Neural cell (in vitro differentiated cells): ENCODE results near the gene SMNDC1. TPM values are rescaled to one million over a fixed set of nuclear protein-coding genes. Genes with fewer than 3 reads are reported as not detected.

Experiments
- H2AFZ ChIP-seq: fragments of 200-600, 300-800 bp; sonication (generic), shearing (Covaris generic); 2 replicates; pipeline ENCODE4 v1.6.0; 2014; ENCODE audit warnings: low read depth, mild to moderate bottlenecking, antibody characterized with exemption, low read length, moderate library complexity
- H3F3A ChIP-seq: fragments of 200-600 bp; shearing (Covaris generic); 2 replicates; pipeline ENCODE4 v1.6.1; 2016; ENCODE audit warnings: mild to moderate bottlenecking, moderate library complexity, mixed read lengths, antibody characterized with exemption, low read length; ENCODE audit not compliant: insufficient read depth, poor library complexity, severe bottlenecking
- H3K27ac ChIP-seq: fragments of 200-600, 300-800 bp; sonication (generic), shearing (Covaris generic); 2 replicates; pipeline ENCODE4 v1.5.1; 2014; ENCODE audit warnings: mild to moderate bottlenecking, low read length, moderate library complexity
- H3K27me3 ChIP-seq: fragments of 300-800, 200-600 bp; sonication (generic), shearing (Covaris generic); 2 replicates; pipeline ENCODE4 v1.6.0; 2014; ENCODE audit warnings: mild to moderate bottlenecking, low read depth, low read length, moderate library complexity; ENCODE audit not compliant: insufficient read depth
- H3K36me3 ChIP-seq: fragments of 300-800, 200-600 bp; sonication (generic), shearing (Covaris generic); 2 replicates; pipeline ENCODE4 v1.5.1; 2014; ENCODE audit warnings: mild to moderate bottlenecking, antibody characterized with exemption, low read length, moderate library complexity; ENCODE audit not compliant: insufficient read depth
- H3K4me2 ChIP-seq: fragments of 300-800, 200-600 bp; sonication (generic), shearing (Covaris generic); 2 replicates; pipeline ENCODE4 v1.6.0; 2014; ENCODE audit warnings: mild to moderate bottlenecking, low read length
- H3K4me3 ChIP-seq: fragments of 300-800, 200-600 bp; sonication (generic), shearing (Covaris generic); 2 replicates; pipeline ENCODE4 v1.5.1; 2014; ENCODE audit warnings: mild to moderate bottlenecking, low read length, moderate library complexity
- H3K79me2 ChIP-seq: fragments of 200-600 bp; shearing (Covaris generic); replicated peaks from 2 replicates; pipeline ENCODE4 v1.6.0; 2014; ENCODE audit warnings: mild to moderate bottlenecking, low read length, moderate library complexity; ENCODE audit not compliant: insufficient read depth
- H3K9ac ChIP-seq: fragments of 300-800, 200-600 bp; sonication (generic), shearing (Covaris generic); 2 replicates; pipeline ENCODE4 v1.6.1; 2016; ENCODE audit warnings: mild to moderate bottlenecking, low read length, mixed read lengths
- H3K9me2 ChIP-seq: fragments of 200-600 bp; shearing (Covaris generic); 2 replicates; pipeline ENCODE4 v1.6.1; 2016; ENCODE audit warnings: mild to moderate bottlenecking, low read length, mixed read lengths; ENCODE audit not compliant: insufficient read depth
- H3K9me3 ChIP-seq: fragments of 200-600, 300-800 bp; sonication (generic), shearing (Covaris generic); 2 replicates; pipeline ENCODE4 v1.6.1; 2016; ENCODE audit warnings: mild to moderate bottlenecking, mixed run types, low read length, moderate library complexity, mixed read lengths
- H4K20me1 ChIP-seq: fragments of 200-600 bp; shearing (Covaris generic); 2 replicates; pipeline ENCODE4 v1.6.1; 2016; ENCODE audit warnings: mild to moderate bottlenecking, mixed run types; ENCODE audit not compliant: insufficient read depth
- EP300 ChIP-seq: fragments of 450-650 bp; conservative IDR thresholded peaks from 2 replicates; pipeline ENCODE4 v1.6.1; 2014; ENCODE audit warnings: antibody characterized with exemption, mild to moderate bottlenecking, moderate library complexity; ENCODE audit not compliant: poor library complexity, severe bottlenecking
- EZH2 ChIP-seq: fragments of 200-600, 300-800 bp; shearing (Covaris generic), sonication (generic); IDR thresholded peaks from 2 replicates; pipeline ENCODE4 v1.6.1; 2014; ENCODE audit warnings: antibody characterized with exemption, low read length, borderline replicate concordance, mild to moderate bottlenecking; ENCODE audit not compliant: insufficient read depth, poor library complexity, severe bottlenecking
- MXI1 ChIP-seq: fragments of 450-650 bp; conservative IDR thresholded peaks from 2 replicates; pipeline ENCODE4 v1.6.1; 2014; ENCODE audit warnings: antibody characterized with exemption, mild to moderate bottlenecking; ENCODE audit not compliant: poor library complexity, severe bottlenecking
- POLR2AphosphoS5 ChIP-seq: IDR thresholded peaks from 2 replicates; pipeline ENCODE4 v1.6.1; 2012
- RAD21 ChIP-seq: fragments of 450-650 bp; conservative IDR thresholded peaks from 2 replicates; pipeline ENCODE4 v1.6.1; 2014; ENCODE audit warnings: antibody characterized with exemption, mild to moderate bottlenecking, moderate library complexity
- SMC3 ChIP-seq: fragments of 450-650 bp; conservative IDR thresholded peaks from 2 replicates; pipeline ENCODE4 v1.6.1; 2014; ENCODE audit warnings: antibody characterized with exemption, mild to moderate bottlenecking, moderate library complexity; ENCODE audit not compliant: poor library complexity
- TAF1 ChIP-seq: IDR thresholded peaks from 2 replicates; pipeline ENCODE4 v1.6.1; 2012; ENCODE audit warnings: low read depth
- polyA plus RNA-seq: library from polyadenylated mRNA; depleted of rRNA; stranded (reverse); fragments of >200 nt; gene quantifications from 2 replicates; pipeline ENCODE4 v1.2.3, GENCODE V29; 2014
- TF ChIP-seq, protein P1 (sequence below): IDR thresholded peaks from 2 replicates; pipeline ENCODE4 v1.6.1; 2012; ENCODE audit warnings: borderline replicate concordance
- TF ChIP-seq, protein P2 (sequence below): fragments of 450-650 bp; IDR thresholded peaks from 2 replicates; pipeline ENCODE4 v1.5.1; 2014; ENCODE audit warnings: antibody characterized with exemption, mild to moderate bottlenecking, moderate library complexity; ENCODE audit not compliant: poor library complexity, severe bottlenecking

SMNDC1 gene
- polyA plus RNA-seq, 1 donor from 2014 or later, result 25.9 TPM

DNA sequence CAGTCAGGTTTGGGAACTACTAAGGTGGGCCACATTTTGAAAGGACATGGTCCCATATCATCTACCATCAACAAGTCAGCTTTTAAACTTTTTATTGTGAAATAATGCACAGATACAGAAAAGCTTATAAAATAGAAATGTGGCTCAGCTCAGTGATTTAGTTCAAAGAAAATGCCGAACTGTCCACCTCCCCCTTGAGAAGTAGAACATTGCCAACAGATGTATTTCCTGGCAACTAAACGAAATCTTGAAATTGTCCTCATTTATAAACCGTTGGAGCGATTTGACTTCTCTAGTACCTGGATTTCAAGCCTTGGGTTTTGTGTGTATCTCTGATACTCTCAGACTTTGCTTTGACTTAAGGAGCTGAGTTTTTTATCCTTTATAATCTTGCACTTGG lies 32.7 kb upstream of the SMNDC1 start:
- no peak for TF ChIP-seq SMC3
- H3K27ac ChIP-seq, result no peak overlapping the region
- H3K79me2 ChIP-seq, result no peaks in the 10 kb centered on the region
- no peak overlapping the region for H2AFZ ChIP-seq
- H3K9me2 ChIP-seq, result no peaks in the 10 kb centered on the region
- H3F3A ChIP-seq, result no peaks in the 10 kb centered on the region
- H3K36me3 ChIP-seq, result no peaks in the 10 kb centered on the region
- H3K9me3 ChIP-seq, result no peaks in the 10 kb centered on the region
- H4K20me1 ChIP-seq, result no peaks in the 10 kb centered on the region
- H3K9ac ChIP-seq, result no peak overlapping the region
- H3K4me2 ChIP-seq, result no peak overlapping the region
- no peak overlapping the region for H3K4me3 ChIP-seq
- H3K27me3 ChIP-seq, result no peaks in the 10 kb centered on the region

DNA sequence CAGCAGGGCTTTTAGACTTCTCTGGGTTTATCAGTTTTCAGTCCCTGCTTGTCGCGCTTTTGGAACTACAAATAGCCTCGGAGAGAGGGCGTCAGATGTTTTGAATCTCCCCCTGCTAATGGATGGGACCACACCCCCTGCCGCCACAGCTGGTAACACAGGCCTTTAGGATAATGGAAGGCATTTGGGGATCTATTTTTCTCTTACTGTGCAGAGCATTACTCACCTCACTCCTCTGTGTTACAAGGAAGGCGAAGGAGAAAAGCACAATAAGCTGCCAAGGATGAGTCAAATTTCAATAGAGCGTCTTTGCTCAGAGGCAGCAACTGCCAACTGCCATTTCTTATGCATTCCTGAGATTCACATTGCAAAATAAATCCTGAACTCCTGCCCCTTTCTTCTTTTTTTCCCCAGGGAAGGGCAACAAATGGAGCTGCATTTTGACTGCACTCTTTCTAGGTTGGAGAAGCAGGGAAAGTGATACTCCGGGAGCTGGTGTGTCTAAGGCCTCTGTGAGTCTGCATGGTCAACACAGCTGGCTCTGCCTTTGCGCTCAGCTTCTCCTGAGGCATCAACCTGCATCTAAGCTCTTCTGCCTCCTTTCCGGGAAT lies 31.5 kb upstream of the SMNDC1 start:
- no peaks in the 10 kb centered on the region for H4K20me1 ChIP-seq
- H3K79me2 ChIP-seq, result no peaks in the 10 kb centered on the region
- no peak overlapping the region for H3K4me3 ChIP-seq
- H3K27ac ChIP-seq, result no peak overlapping the region
- TF ChIP-seq EZH2 (no peak), MXI1 (no peak), SMC3 (no peak), RAD21 (no peak), TAF1 (no peak), POLR2AphosphoS5 (no peak), EP300 (no peak)
- TF ChIP-seq, protein P1, sequence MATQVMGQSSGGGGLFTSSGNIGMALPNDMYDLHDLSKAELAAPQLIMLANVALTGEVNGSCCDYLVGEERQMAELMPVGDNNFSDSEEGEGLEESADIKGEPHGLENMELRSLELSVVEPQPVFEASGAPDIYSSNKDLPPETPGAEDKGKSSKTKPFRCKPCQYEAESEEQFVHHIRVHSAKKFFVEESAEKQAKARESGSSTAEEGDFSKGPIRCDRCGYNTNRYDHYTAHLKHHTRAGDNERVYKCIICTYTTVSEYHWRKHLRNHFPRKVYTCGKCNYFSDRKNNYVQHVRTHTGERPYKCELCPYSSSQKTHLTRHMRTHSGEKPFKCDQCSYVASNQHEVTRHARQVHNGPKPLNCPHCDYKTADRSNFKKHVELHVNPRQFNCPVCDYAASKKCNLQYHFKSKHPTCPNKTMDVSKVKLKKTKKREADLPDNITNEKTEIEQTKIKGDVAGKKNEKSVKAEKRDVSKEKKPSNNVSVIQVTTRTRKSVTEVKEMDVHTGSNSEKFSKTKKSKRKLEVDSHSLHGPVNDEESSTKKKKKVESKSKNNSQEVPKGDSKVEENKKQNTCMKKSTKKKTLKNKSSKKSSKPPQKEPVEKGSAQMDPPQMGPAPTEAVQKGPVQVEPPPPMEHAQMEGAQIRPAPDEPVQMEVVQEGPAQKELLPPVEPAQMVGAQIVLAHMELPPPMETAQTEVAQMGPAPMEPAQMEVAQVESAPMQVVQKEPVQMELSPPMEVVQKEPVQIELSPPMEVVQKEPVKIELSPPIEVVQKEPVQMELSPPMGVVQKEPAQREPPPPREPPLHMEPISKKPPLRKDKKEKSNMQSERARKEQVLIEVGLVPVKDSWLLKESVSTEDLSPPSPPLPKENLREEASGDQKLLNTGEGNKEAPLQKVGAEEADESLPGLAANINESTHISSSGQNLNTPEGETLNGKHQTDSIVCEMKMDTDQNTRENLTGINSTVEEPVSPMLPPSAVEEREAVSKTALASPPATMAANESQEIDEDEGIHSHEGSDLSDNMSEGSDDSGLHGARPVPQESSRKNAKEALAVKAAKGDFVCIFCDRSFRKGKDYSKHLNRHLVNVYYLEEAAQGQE, result no peak
- TF ChIP-seq, protein P2, sequence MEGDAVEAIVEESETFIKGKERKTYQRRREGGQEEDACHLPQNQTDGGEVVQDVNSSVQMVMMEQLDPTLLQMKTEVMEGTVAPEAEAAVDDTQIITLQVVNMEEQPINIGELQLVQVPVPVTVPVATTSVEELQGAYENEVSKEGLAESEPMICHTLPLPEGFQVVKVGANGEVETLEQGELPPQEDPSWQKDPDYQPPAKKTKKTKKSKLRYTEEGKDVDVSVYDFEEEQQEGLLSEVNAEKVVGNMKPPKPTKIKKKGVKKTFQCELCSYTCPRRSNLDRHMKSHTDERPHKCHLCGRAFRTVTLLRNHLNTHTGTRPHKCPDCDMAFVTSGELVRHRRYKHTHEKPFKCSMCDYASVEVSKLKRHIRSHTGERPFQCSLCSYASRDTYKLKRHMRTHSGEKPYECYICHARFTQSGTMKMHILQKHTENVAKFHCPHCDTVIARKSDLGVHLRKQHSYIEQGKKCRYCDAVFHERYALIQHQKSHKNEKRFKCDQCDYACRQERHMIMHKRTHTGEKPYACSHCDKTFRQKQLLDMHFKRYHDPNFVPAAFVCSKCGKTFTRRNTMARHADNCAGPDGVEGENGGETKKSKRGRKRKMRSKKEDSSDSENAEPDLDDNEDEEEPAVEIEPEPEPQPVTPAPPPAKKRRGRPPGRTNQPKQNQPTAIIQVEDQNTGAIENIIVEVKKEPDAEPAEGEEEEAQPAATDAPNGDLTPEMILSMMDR, result no peak
- no peaks in the 10 kb centered on the region for H3K27me3 ChIP-seq
- no peak overlapping the region for H3K9ac ChIP-seq
- H3K9me2 ChIP-seq, result no peaks in the 10 kb centered on the region
- no peaks in the 10 kb centered on the region for H3K36me3 ChIP-seq
- H3K9me3 ChIP-seq, result no peaks in the 10 kb centered on the region
- H2AFZ ChIP-seq, result no peak overlapping the region
- no peaks in the 10 kb centered on the region for H3F3A ChIP-seq
- H3K4me2 ChIP-seq, result no peak overlapping the region
